Ramos (cell line): Measurements from ENCODE around the gene ADGRG1.

ENCODE experiments used
- in situ Hi-C: fragments of 300-500 bp; cut with MboI; formaldehyde crosslinking; loops from one replicate; pipeline ENCODE4 v1.14.3; 2022; ENCODE audit warnings: low sequenced_read_pairs; ENCODE audit not compliant: unreplicated experiment

The ADGRG1 gene

GRCh38 chr16:57679767-57680482 lies 51.5 kb downstream of the ADGRG1 start:
- in situ Hi-C loops, result no loop called here

- in situ Hi-C loops, result no loop called here
Observed at GRCh38 chr16:57680842-57681375, 52.5 kb downstream of the ADGRG1 start.

- in situ Hi-C loops, result no loop called here
Observed at GRCh38 chr16:57681950-57682728, 53.7 kb downstream of the ADGRG1 start.

GRCh38 chr16:57682809-57683635 lies 54.6 kb downstream of the ADGRG1 start:
- in situ Hi-C loops, result no loop called here

GRCh38 chr16:57683636-57684545 lies 55.5 kb downstream of the ADGRG1 start:
- in situ Hi-C loops, result no loop called here

- in situ Hi-C loops, result no loop called here
Observed at GRCh38 chr16:57684626-57685358, 56.4 kb downstream of the ADGRG1 start.

- in situ Hi-C loops, result no loop called here
Observed at GRCh38 chr16:57685633-57686032, 57.2 kb downstream of the ADGRG1 start.

- in situ Hi-C loops, result no loop called here
Observed at GRCh38 chr16:57686577-57686976, 58.1 kb downstream of the ADGRG1 start.

GRCh38 chr16:57687363-57687929 lies 59.0 kb downstream of the ADGRG1 start:
- in situ Hi-C loops, result no loop called here

- in situ Hi-C loops, result no loop called here
Observed at GRCh38 chr16:57688487-57688986, 60.1 kb downstream of the ADGRG1 start.

GRCh38 chr16:57688987-57689761 lies 60.7 kb downstream of the ADGRG1 start:
- in situ Hi-C loops, result no loop called here

- in situ Hi-C loops, result no loop called here
Observed at GRCh38 chr16:57689762-57690558, 61.5 kb downstream of the ADGRG1 start.

GRCh38 chr16:57690782-57691471 lies 62.5 kb downstream of the ADGRG1 start:
- in situ Hi-C loops, result no loop called here

- in situ Hi-C loops, result no loop called here
Observed at GRCh38 chr16:57692636-57693035, 64.2 kb downstream of the ADGRG1 start.

GRCh38 chr16:57693550-57693949 lies 65.1 kb downstream of the ADGRG1 start:
- in situ Hi-C loops, result no loop called here

- in situ Hi-C loops, result no loop called here
Observed at GRCh38 chr16:57694231-57694724, 65.8 kb downstream of the ADGRG1 start.
